Prostate gland (tissue), 2 donors: ENCODE results near the gene RPL35.

ENCODE experiments used
- POLR2A ChIP-seq: fragments of 450-650 bp; IDR thresholded peaks from one replicate; pipeline ENCODE4 v1.6.1; 2016; ENCODE audit warnings: antibody characterized with exemption, mild to moderate bottlenecking
- TF ChIP-seq, protein P1 (sequence below), 4 experiments: fragments of 200-600 bp in 2 of 4; fragments of 450-650 bp in 2 of 4; sonication (generic) in 2 of 4; IDR thresholded peaks; 1 replicate in 3 of 4; 2 replicates in 1 of 4; pipeline ENCODE4 v1.5.1; 2016 to 2019; ENCODE audit warnings: antibody characterized with exemption in 4 of 4, mild to moderate bottlenecking in 2 of 4, moderate library complexity in 2 of 4

DNA sequence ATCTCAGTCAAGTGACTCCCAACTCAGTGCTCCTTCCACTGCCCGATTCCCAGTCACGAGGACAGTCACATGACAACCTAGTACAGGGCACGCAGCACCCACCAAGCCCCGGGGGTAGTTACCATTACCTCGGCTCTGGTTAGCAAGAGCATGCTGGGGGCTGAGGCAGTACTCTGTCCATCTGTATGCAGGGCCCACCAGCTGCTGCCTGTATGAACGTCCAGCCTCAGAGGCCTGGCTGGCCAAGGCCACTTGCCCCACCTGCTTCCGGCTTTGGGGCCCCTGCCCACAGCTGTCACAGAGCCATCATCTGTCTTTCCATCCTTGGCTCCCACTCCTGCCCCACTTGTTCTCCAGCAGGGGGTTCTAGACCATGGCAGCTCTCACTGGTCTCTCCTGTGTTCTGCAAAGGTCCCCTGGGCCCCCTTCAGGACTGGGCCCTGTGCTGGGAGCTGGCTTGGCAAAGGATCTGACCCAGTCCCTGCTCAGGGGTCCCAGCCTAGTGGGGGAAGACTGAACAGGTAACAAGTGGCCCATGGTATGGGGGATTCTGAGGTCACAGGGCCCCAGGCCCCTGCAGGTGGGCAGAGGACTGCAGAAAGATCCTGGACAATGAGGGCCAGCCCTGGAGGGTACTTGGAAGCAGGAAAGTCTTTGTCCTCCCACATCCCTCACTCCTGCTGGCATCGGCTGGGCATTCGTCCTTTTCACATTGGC lies 3.3 kb downstream of the RPL35 start:
- TF ChIP-seq, protein P1, sequence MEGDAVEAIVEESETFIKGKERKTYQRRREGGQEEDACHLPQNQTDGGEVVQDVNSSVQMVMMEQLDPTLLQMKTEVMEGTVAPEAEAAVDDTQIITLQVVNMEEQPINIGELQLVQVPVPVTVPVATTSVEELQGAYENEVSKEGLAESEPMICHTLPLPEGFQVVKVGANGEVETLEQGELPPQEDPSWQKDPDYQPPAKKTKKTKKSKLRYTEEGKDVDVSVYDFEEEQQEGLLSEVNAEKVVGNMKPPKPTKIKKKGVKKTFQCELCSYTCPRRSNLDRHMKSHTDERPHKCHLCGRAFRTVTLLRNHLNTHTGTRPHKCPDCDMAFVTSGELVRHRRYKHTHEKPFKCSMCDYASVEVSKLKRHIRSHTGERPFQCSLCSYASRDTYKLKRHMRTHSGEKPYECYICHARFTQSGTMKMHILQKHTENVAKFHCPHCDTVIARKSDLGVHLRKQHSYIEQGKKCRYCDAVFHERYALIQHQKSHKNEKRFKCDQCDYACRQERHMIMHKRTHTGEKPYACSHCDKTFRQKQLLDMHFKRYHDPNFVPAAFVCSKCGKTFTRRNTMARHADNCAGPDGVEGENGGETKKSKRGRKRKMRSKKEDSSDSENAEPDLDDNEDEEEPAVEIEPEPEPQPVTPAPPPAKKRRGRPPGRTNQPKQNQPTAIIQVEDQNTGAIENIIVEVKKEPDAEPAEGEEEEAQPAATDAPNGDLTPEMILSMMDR (IDR thresholded peaks at IDR 0.05): no peak
- TF ChIP-seq POLR2A: no peak
